ENCODE measurements around the gene KCNMB3.

KCNMB3 gene

DNA sequence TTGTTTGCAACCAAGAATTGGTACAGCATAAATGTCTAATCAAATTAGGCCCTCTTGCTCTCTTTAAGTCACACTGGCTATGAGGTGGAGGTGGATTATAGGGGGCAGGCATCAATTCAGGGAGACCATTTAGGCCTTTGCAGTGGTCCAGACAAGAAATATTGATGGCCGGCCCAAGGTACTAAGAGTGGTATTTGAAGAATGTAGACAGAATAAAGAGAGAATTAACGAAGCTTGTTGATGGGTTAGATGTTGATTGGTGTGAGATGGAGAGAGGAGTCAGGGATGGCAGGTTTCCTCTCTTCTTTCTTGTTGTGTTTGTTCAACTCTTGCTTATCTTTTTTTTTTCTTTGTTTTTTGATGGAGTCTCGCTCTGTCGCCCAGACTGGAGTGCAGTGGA is 54.2 kb downstream of the KCNMB3 start:
- TF ChIP-seq TEAD4 (IDR thresholded peaks at IDR 0.05) (no peak), EGR1 (IDR thresholded peaks at IDR 0.05) (no peak), CREB1 (IDR thresholded peaks at IDR 0.05; ENCODE audit: low read depth) (no peak), RAD21 (IDR thresholded peaks at IDR 0.05; ENCODE audit: low read depth) (no peak), EP300 (IDR thresholded peaks at IDR 0.05; ENCODE audit: borderline replicate concordance) (no peak), NFIC (IDR thresholded peaks at IDR 0.05) (no peak), FOXM1 (IDR thresholded peaks at IDR 0.05; ENCODE audit: borderline replicate concordance, low read depth) (no peak), TCF12 (IDR thresholded peaks at IDR 0.05; ENCODE audit: low read depth) (no peak)
- TF ChIP-seq, protein P1, sequence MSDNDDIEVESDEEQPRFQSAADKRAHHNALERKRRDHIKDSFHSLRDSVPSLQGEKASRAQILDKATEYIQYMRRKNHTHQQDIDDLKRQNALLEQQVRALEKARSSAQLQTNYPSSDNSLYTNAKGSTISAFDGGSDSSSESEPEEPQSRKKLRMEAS (IDR thresholded peaks at IDR 0.05) = no peak
- TF ChIP-seq, protein P2, sequence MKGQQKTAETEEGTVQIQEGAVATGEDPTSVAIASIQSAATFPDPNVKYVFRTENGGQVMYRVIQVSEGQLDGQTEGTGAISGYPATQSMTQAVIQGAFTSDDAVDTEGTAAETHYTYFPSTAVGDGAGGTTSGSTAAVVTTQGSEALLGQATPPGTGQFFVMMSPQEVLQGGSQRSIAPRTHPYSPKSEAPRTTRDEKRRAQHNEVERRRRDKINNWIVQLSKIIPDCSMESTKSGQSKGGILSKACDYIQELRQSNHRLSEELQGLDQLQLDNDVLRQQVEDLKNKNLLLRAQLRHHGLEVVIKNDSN (IDR thresholded peaks at IDR 0.05) = no peak
- TF ChIP-seq, protein P3, sequence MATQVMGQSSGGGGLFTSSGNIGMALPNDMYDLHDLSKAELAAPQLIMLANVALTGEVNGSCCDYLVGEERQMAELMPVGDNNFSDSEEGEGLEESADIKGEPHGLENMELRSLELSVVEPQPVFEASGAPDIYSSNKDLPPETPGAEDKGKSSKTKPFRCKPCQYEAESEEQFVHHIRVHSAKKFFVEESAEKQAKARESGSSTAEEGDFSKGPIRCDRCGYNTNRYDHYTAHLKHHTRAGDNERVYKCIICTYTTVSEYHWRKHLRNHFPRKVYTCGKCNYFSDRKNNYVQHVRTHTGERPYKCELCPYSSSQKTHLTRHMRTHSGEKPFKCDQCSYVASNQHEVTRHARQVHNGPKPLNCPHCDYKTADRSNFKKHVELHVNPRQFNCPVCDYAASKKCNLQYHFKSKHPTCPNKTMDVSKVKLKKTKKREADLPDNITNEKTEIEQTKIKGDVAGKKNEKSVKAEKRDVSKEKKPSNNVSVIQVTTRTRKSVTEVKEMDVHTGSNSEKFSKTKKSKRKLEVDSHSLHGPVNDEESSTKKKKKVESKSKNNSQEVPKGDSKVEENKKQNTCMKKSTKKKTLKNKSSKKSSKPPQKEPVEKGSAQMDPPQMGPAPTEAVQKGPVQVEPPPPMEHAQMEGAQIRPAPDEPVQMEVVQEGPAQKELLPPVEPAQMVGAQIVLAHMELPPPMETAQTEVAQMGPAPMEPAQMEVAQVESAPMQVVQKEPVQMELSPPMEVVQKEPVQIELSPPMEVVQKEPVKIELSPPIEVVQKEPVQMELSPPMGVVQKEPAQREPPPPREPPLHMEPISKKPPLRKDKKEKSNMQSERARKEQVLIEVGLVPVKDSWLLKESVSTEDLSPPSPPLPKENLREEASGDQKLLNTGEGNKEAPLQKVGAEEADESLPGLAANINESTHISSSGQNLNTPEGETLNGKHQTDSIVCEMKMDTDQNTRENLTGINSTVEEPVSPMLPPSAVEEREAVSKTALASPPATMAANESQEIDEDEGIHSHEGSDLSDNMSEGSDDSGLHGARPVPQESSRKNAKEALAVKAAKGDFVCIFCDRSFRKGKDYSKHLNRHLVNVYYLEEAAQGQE (IDR thresholded peaks at IDR 0.05; ENCODE audit: low read depth) = no peak

DNA sequence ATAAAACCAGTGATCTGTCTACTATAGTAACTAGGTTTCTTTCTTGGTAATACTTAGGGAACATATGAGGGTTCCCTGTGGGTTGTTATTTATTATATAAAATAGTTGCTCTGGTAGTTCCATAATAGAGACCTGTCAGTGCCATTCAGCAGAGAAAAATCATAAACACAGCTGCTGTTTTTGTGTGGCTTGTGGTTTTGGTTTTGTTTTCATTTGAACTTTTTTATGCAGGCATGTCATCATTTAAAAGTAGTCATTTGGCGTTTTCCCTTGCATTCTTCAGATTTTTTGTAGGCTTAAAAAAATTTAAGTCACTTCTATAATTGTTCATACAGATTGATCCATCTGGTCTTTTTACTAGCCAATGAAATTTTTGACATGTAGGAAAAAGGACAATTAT is 54.8 kb downstream of the KCNMB3 start:
- TF ChIP-seq TAF1 (IDR thresholded peaks at IDR 0.05; ENCODE audit: low read depth) (no peak), EGR1 (IDR thresholded peaks at IDR 0.05) (no peak), CEBPB (IDR thresholded peaks at IDR 0.05) (no peak), FOXM1 (IDR thresholded peaks at IDR 0.05; ENCODE audit: borderline replicate concordance, low read depth) (no peak), YY1 (IDR thresholded peaks at IDR 0.05; ENCODE audit: low read depth) (no peak), TEAD4 (IDR thresholded peaks at IDR 0.05) (no peak), RAD21 (IDR thresholded peaks at IDR 0.05; ENCODE audit: low read depth) (no peak), CREB1 (IDR thresholded peaks at IDR 0.05; ENCODE audit: low read depth) (no peak), TCF12 (IDR thresholded peaks at IDR 0.05; ENCODE audit: low read depth) (no peak), EP300 (IDR thresholded peaks at IDR 0.05; ENCODE audit: borderline replicate concordance) (no peak), ZBTB7A (IDR thresholded peaks at IDR 0.05; ENCODE audit: low read depth) (no peak), NFIC (IDR thresholded peaks at IDR 0.05) (no peak)
- TF ChIP-seq, protein P3 (IDR thresholded peaks at IDR 0.05; ENCODE audit: low read depth) = no peak
- TF ChIP-seq, protein P2 (IDR thresholded peaks at IDR 0.05) = no peak
- TF ChIP-seq, protein P1 (IDR thresholded peaks at IDR 0.05) = no peak

DNA sequence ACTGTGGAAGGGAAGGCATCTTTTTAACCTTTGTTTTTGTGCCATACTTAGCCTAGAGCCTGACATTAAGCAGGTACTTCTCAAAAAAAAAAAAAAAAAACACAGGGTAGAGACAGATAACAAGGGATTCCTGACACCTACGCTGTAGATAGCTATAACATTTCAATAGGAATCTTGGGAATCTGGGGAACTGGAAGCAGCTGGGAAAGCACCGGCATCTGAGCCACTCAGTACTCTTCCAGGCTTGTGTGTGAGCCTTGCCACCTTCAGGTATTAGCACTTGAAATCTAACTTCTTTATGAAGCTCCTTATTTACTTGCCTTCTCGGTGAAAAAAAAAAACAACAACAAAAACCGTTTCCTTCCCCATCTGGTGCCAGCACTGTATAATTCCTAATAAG is 56.0 kb downstream of the KCNMB3 start:
- TF ChIP-seq EP300 (IDR thresholded peaks at IDR 0.05; ENCODE audit: borderline replicate concordance) = no peak
- no peak for TF ChIP-seq EGR1 (IDR thresholded peaks at IDR 0.05)
- no peak for TF ChIP-seq CREB1 (IDR thresholded peaks at IDR 0.05; ENCODE audit: low read depth)
- TF ChIP-seq FOXM1 (IDR thresholded peaks at IDR 0.05; ENCODE audit: borderline replicate concordance, low read depth) = no peak
- no peak for TF ChIP-seq RAD21 (IDR thresholded peaks at IDR 0.05; ENCODE audit: low read depth)
- TF ChIP-seq TCF12 (IDR thresholded peaks at IDR 0.05; ENCODE audit: low read depth) = no peak

Data from Ishikawa (cell line).